Measurements from ENCODE around the gene NOTCH1. TPM values are rescaled to one million over a fixed set of nuclear protein-coding genes. Genes with fewer than 3 reads are reported as not detected.

NOTCH1 gene
- total and polyA plus RNA-seq, 2 of the 8 experiments (the other 6 are each of a cell fraction or from before 2014, with no cell fraction given): 6.9 to 55.6 TPM

DNA sequence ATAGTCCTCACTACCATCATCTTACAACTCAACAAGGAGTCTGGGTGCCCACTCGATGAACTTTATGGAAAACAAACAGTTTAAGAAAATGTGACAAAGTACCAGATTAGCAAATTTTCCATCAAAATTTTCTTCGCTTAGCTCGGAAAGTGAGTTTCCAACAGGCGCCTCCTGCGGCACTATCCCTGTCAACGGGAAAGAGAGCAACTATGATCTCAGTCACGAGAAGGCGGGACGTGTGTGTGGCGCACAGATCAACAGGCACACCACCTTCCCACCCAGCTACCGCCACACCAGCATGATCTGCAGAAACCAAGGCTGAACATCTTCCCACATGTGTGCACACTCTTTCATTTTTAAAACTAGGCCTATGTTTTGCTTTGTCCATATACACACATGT, 92.5 kb downstream of the NOTCH1 start:
- TF ChIP-seq KDM1A (IDR thresholded peaks at IDR 0.05; ENCODE audit: borderline replicate concordance, low read length): no peak
- TF ChIP-seq MAX (IDR thresholded peaks at IDR 0.05): no peak
- TF ChIP-seq PHF8 (conservative IDR thresholded peaks at IDR 0.05; ENCODE audit: low read depth, low read length): no peak
- TF ChIP-seq CTBP2 (IDR thresholded peaks at IDR 0.05; ENCODE audit: borderline replicate concordance, insufficient read depth, insufficient read length, low read length): no peak
- no peak for TF ChIP-seq KDM4A (IDR thresholded peaks at IDR 0.05; ENCODE audit: low read depth, low read length, severe bottlenecking)
- no peak for TF ChIP-seq BRCA1 (IDR thresholded peaks at IDR 0.05; ENCODE audit: low read depth, low read length)
- H4K5ac ChIP-seq (ENCODE audit: insufficient read length, low read depth, low read length): no peak overlapping the region
- H2AFZ ChIP-seq (ENCODE audit: low read length): no peak overlapping the region
- 94% methylated on average over 11 of the region's 11 CpGs; no CpG with 5 or more reads in 1 of the 2 experiments for WGBS, 2 experiments (ENCODE audit: extremely low coverage in 1 of 2, insufficient coverage in 1 of 2, insufficient read length in 1 of 2, insufficient replicate concordance in 2 of 2, low coverage in 1 of 2, low lambda C conversion rate in 2 of 2, missing lambda C conversion rate in 1 of 2)
- H2AK5ac ChIP-seq (ENCODE audit: low read depth, low read length): no peak overlapping the region
- H3K9ac ChIP-seq (replicated peaks in 1 of 4; ENCODE audit: extremely low read depth in 1 of 4, low read depth in 3 of 4, low read length in 3 of 4): no peak overlapping the region
- H2BK5ac ChIP-seq (ENCODE audit: low read depth, low read length): no peak overlapping the region
- FAIRE-seq: no peak
- H3K79me1 ChIP-seq (ENCODE audit: low read depth, low read length): no peaks in the 10 kb centered on the region
- H3K27me3 ChIP-seq (replicated peaks in 1 of 4; ENCODE audit: control insufficient read depth in 3 of 4, extremely low read depth in 1 of 4, insufficient read depth in 3 of 4, low read length in 3 of 4): no peaks in the 10 kb centered on the region
- H3K4ac ChIP-seq (replicated peaks; ENCODE audit: insufficient read length, low read depth, low read length): no peak overlapping the region
- no peak overlapping the region for H3K23ac ChIP-seq (ENCODE audit: insufficient read length)
- no peak overlapping the region for H3K4me2 ChIP-seq (ENCODE audit: insufficient read depth in 1 of 2, low read depth in 2 of 2, low read length in 2 of 2)
- ChIA-PET CTCF (ENCODE audit: partially characterized antibody) (interaction anchor here (1.3 to 1.7 kb wide), 4 partner anchors 8 to 32 kb away, joined by 3 to 6 read pairs (median 4); partner anchors contain the start of gene INPP5E), POLR2A (ENCODE audit: partially characterized antibody) (interaction anchor here (1.1 to 2.1 kb wide), 4 partner anchors 11 to 65 kb away, joined by 3 to 10 read pairs (median 4); no protein-coding TSS in a partner anchor)
- H3K14ac ChIP-seq (ENCODE audit: insufficient read length): no peak overlapping the region
- no peaks in the 10 kb centered on the region for H3K4me1 ChIP-seq (replicated peaks in 1 of 4; ENCODE audit: control insufficient read depth in 3 of 4, insufficient read depth in 4 of 4, low read length in 3 of 4)
- H3K23me2 ChIP-seq (ENCODE audit: low read depth, low read length): no peaks in the 10 kb centered on the region
- H4K20me1 ChIP-seq (replicated peaks in 1 of 2; ENCODE audit: control insufficient read depth in 1 of 2, insufficient read depth in 2 of 2, low read length in 2 of 2): peaks cover 0 to 19% of the 10 kb centered on the region in 2 experiments
- H3K79me2 ChIP-seq (ENCODE audit: control insufficient read depth in 1 of 2, insufficient read depth in 2 of 2, low read length in 2 of 2): no peaks in the 10 kb centered on the region
- no peak overlapping the region for H3K18ac ChIP-seq (ENCODE audit: extremely low read depth, low read length)
- H4K91ac ChIP-seq (replicated peaks; ENCODE audit: insufficient read length, low read length): no peak overlapping the region
- no peak for DNase-seq (ENCODE audit: low read depth in 1 of 2, low spot score in 2 of 2)
- peaks cover 28 to 58% (median 54%) of the 10 kb centered on the region in 4 experiments for H3K36me3 ChIP-seq (ENCODE audit: control insufficient read depth in 2 of 4, insufficient read depth in 4 of 4, low read length in 3 of 4)
- no peak overlapping the region for H3K27ac ChIP-seq (ENCODE audit: low read depth, low read length)
- no peak overlapping the region for H2BK120ac ChIP-seq (replicated peaks; ENCODE audit: low read depth, low read length)
- no peak overlapping the region for H2BK12ac ChIP-seq (ENCODE audit: low read depth, low read length)
- no peak overlapping the region for H2BK15ac ChIP-seq (ENCODE audit: low read length)
- H3K9me3 ChIP-seq (ENCODE audit: insufficient read depth in 2 of 2, low read depth in 1 of 2, low read length in 1 of 2): no peaks in the 10 kb centered on the region
- no peak overlapping the region for H3K56ac ChIP-seq (replicated peaks; ENCODE audit: insufficient read length, low read depth, low read length)
- H4K8ac ChIP-seq (ENCODE audit: extremely low read depth, insufficient read depth, low read length): no peak overlapping the region
- H3K4me3 ChIP-seq (ENCODE audit: extremely low read depth in 1 of 4, insufficient read depth in 2 of 4, low read depth in 3 of 4, low read length in 4 of 4): no peak overlapping the region
- H2BK20ac ChIP-seq (ENCODE audit: low read length): no peak overlapping the region
